HepG2 (cell line): ENCODE results near the gene ITK. TPM values are rescaled to one million over a fixed set of nuclear protein-coding genes. Genes with fewer than 3 reads are reported as not detected.
A peak's percentile ranks its signal among the peaks of the same experiment; 100 is the strongest.

Experiments used
- ARID4A ChIP-seq: sonication (generic); formaldehyde crosslinking; IDR thresholded peaks from 2 replicates; pipeline ENCODE4 v1.5.0; 2020; ENCODE audit warnings: mild to moderate bottlenecking, missing genetic modification reagents, borderline replicate concordance
- CREM ChIP-seq, 2 experiments: sonication (generic) in 1 of 2; formaldehyde crosslinking in 1 of 2; IDR thresholded peaks; 2 replicates each; pipeline versions ENCODE4 v1.4.0 to v1.6.1; 2016 to 2020; ENCODE audit warnings: antibody characterized with exemption in 1 of 2, mild to moderate bottlenecking in 1 of 2, missing genetic modification reagents in 1 of 2
- FOXA1 ChIP-seq, 2 experiments: fragments of 450-650 bp in 1 of 2; sonication (generic) in 1 of 2; formaldehyde crosslinking in 1 of 2; IDR thresholded peaks; 2 replicates each; pipeline versions ENCODE4 v1.4.0 to v1.6.1; 2016 to 2020; ENCODE audit warnings: missing genetic modification reagents in 1 of 2
- FOXO1 ChIP-seq: sonication (generic); formaldehyde crosslinking; IDR thresholded peaks from 2 replicates; pipeline ENCODE4 v1.4.0; 2020; ENCODE audit warnings: missing genetic modification reagents
- GATAD2A ChIP-seq: IDR thresholded peaks from 2 replicates; pipeline ENCODE4 v1.6.1; 2016
- HDAC1 ChIP-seq: sonication (generic); formaldehyde crosslinking; IDR thresholded peaks from 2 replicates; pipeline ENCODE4 v1.5.1; 2020; ENCODE audit warnings: mild to moderate bottlenecking, missing genetic modification reagents
- NFIC ChIP-seq: IDR thresholded peaks from 2 replicates; pipeline ENCODE4 v1.6.1; 2012; ENCODE audit warnings: mild to moderate bottlenecking, low read length, inconsistent platforms
- POGZ ChIP-seq: sonication (generic); formaldehyde crosslinking; IDR thresholded peaks from 2 replicates; pipeline ENCODE4 v1.4.0; 2020; ENCODE audit warnings: mild to moderate bottlenecking, missing genetic modification reagents
- RBM22 ChIP-seq: fragments of 200-400 bp; formaldehyde crosslinking; optimal IDR thresholded peaks from 2 replicates; pipeline ENCODE3; 2017; ENCODE audit warnings: mild to moderate bottlenecking, low read length, moderate library complexity
- RORA ChIP-seq: sonication (generic); formaldehyde crosslinking; IDR thresholded peaks from 2 replicates; pipeline ENCODE4 v1.5.0; 2020; ENCODE audit warnings: mild to moderate bottlenecking, missing genetic modification reagents, moderate library complexity
- SALL1 ChIP-seq: sonication (generic); formaldehyde crosslinking; IDR thresholded peaks from 2 replicates; pipeline ENCODE4 v1.8.0; 2022; ENCODE audit warnings: mild to moderate bottlenecking, missing genetic modification reagents
- SAP130 ChIP-seq: IDR thresholded peaks from 2 replicates; pipeline ENCODE4 v1.6.1; 2016; ENCODE audit warnings: low read depth
- USF2 ChIP-seq, 2 experiments: sonication (generic) in 1 of 2; formaldehyde crosslinking in 1 of 2; IDR thresholded peaks; 2 replicates each; pipeline versions ENCODE4 v1.5.1 to v1.6.1; 2011 to 2020; ENCODE audit warnings: borderline replicate concordance in 1 of 2, low read depth in 1 of 2, low read length in 1 of 2, mild to moderate bottlenecking in 1 of 2, missing genetic modification reagents in 1 of 2, moderate library complexity in 1 of 2
- ZMYM4 ChIP-seq: sonication (generic); formaldehyde crosslinking; IDR thresholded peaks from 2 replicates; pipeline ENCODE4 v1.8.1; 2023; ENCODE audit warnings: mild to moderate bottlenecking, missing genetic modification reagents
- ZNF329 ChIP-seq: sonication (generic); formaldehyde crosslinking; IDR thresholded peaks from 2 replicates; pipeline ENCODE4 v1.9.0; 2021; ENCODE audit warnings: low read depth, mild to moderate bottlenecking, missing genetic modification reagents
- ZNF33B ChIP-seq: sonication (generic); formaldehyde crosslinking; IDR thresholded peaks from 2 replicates; pipeline ENCODE4 v1.5.1; 2020; ENCODE audit warnings: mild to moderate bottlenecking, missing genetic modification reagents
- ZNF816 ChIP-seq: sonication (generic); formaldehyde crosslinking; IDR thresholded peaks from 2 replicates; pipeline ENCODE4 v1.8.0; 2022; ENCODE audit warnings: missing genetic modification reagents, mild to moderate bottlenecking, borderline replicate concordance
- polyA plus RNA-seq, 8 experiments: library from polyadenylated mRNA; depleted of rRNA in 3 of 8; stranded (reverse) in 7 of 8; unstranded in 1 of 8; fragments of >200 nt; fragmentation: Illumina TruSeq in 4 of 8; extraction: Trizol in 4 of 8; gene quantifications; 2 replicates each; pipeline versions ENCODE4 v1.2.1 to v1.2.3, GENCODE V29; 2011 to 2016; ENCODE audit warnings: low read depth in 4 of 8, missing spikeins in 1 of 8, mixed read lengths in 1 of 8; ENCODE audit not compliant: insufficient read depth in 1 of 8
- total RNA-seq, 5 experiments: library from RNA; depleted of rRNA; stranded (reverse); fragments of >200 nt; fragmentation: Illumina TruSeq; extraction: Trizol; gene quantifications; 2 replicates each; pipeline ENCODE4 v1.2.3, GENCODE V29; 2016; ENCODE audit warnings: low read depth in 1 of 5
- TF ChIP-seq, protein P1 (sequence below): sonication (generic); formaldehyde crosslinking; IDR thresholded peaks from 2 replicates; pipeline ENCODE4 v1.4.0; 2020; ENCODE audit warnings: mild to moderate bottlenecking, missing genetic modification reagents, borderline replicate concordance
- TF ChIP-seq, protein P2 (sequence below): fragments of 450-650 bp; IDR thresholded peaks from 2 replicates; pipeline ENCODE4 v1.6.1; 2017

ITK gene
- total and polyA plus RNA-seq, 2 of the 13 experiments (the other 11 are each of a cell fraction or from before 2014, with no cell fraction given) = 0.01 TPM; not detected in 1

DNA sequence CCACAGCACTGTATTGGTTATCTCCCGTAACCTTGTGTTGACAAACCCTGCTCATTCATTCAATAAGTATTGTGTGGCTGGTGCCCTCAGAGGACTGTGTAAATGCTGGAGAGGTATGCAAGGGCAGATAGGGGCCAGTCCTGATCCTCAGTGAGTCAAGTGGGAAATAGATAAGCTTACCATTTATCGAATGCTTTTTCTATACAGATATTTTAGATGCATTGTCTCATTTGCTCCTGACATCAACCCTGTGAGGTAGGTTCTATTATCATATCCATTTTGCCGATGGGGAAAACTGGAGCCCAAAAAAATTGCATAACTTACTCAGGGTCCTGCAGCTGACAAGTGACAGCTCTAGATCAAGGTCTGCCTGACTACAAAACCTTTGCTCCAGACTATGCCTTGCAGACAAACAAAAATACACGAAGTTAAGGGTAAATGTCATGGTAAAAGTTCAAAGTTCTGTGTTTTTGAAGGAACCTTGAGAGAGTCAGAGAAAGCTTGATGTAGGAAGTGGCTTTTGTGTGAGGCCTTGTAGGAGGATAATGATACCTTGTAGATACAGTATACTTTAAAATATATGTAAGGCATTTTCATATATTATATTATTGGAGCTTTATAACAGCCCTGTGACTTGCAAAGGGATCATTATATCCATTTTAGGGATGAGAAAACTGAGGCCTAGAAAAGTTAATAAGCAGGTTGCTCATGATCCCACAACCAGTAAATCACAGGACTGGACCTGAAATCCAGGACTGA, 107.9 kb downstream of the ITK start (continued):
- TF ChIP-seq ZNF329 (CRISPR knock-in tag) (no peak), CREM (IDR thresholded peaks at IDR 0.05) (peak; percentile 41; the same call in 1 of the 2 replicates), CREM (CRISPR knock-in tag; IDR thresholded peaks at IDR 0.05) (no peak), HDAC1 (peak; percentile 67), SAP130 (peak; percentile 85), RBM22 (no peak), POGZ (CRISPR knock-in tag) (peak; percentile 35; the same call in 1 of the 2 replicates), ZMYM4 (0 out of 2 replicates have a peak, but pooled peaks have one; percentile 21), ZNF816 (CRISPR knock-in tag) (no peak), FOXA1 (IDR thresholded peaks at IDR 0.05) (no peak), FOXA1 (CRISPR knock-in tag; IDR thresholded peaks at IDR 0.05) (peak; percentile 85), RORA (CRISPR knock-in tag) (0 out of 2 replicates have a peak, but pooled peaks have one; percentile 67), SALL1 (CRISPR knock-in tag) (peak; percentile 53; the same call in 1 of the 2 replicates), GATAD2A (CRISPR knock-in tag) (peak; percentile 74), NFIC (peak; percentile 85), ARID4A (CRISPR knock-in tag) (peak; percentile 53; the same call in 1 of the 2 replicates), USF2 (IDR thresholded peaks at IDR 0.05; ENCODE audit: low read depth, low read length) (no peak), USF2 (CRISPR knock-in tag; IDR thresholded peaks at IDR 0.05; ENCODE audit: borderline replicate concordance) (no peak), ZNF33B (CRISPR knock-in tag) (no peak), FOXO1 (peak; percentile 39; the same call in 1 of the 2 replicates)
- TF ChIP-seq, protein P1, sequence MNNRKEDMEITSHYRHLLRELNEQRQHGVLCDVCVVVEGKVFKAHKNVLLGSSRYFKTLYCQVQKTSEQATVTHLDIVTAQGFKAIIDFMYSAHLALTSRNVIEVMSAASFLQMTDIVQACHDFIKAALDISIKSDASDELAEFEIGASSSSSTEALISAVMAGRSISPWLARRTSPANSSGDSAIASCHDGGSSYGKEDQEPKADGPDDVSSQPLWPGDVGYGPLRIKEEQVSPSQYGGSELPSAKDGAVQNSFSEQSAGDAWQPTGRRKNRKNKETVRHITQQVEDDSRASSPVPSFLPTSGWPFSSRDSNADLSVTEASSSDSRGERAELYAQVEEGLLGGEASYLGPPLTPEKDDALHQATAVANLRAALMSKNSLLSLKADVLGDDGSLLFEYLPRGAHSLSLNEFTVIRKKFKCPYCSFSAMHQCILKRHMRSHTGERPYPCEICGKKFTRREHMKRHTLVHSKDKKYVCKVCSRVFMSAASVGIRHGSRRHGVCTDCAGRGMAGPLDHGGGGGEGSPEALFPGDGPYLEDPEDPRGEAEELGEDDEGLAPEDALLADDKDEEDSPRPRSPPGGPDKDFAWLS = no peak
- TF ChIP-seq, protein P2, sequence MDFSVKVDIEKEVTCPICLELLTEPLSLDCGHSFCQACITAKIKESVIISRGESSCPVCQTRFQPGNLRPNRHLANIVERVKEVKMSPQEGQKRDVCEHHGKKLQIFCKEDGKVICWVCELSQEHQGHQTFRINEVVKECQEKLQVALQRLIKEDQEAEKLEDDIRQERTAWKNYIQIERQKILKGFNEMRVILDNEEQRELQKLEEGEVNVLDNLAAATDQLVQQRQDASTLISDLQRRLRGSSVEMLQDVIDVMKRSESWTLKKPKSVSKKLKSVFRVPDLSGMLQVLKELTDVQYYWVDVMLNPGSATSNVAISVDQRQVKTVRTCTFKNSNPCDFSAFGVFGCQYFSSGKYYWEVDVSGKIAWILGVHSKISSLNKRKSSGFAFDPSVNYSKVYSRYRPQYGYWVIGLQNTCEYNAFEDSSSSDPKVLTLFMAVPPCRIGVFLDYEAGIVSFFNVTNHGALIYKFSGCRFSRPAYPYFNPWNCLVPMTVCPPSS = no peak
